Measurements from ENCODE around the gene OR5M10. TPM values are rescaled to one million over a fixed set of nuclear protein-coding genes. Genes with fewer than 3 reads are reported as not detected.

The OR5M10 gene
- 0.33 TPM in 1 of 2 replicates, not detected in the other for total RNA-seq

DNA sequence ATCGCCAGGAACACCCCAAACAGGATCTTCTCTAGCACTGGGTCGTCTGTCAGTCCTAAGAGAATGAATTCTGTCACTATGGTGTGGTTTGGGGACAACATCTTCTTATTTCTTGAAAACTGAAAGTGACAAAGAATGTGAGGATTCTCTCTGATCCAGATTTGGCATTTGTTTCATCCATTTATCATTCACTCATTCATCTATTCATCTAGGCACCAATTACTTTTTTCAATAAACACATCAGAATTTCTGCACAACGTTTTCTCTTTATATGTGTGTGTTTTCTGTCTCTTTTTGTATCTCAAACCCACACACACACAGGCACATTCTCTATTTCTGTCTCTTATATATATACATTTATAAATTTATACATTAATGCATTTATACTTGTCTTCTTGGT is at the start of gene OR5M10:
Gene OR5M10, minus strand, starts transcription at position 101 of the 400 bp plus-strand sequence. Its CDS starts 0 bp downstream, at position 101.

DNA sequence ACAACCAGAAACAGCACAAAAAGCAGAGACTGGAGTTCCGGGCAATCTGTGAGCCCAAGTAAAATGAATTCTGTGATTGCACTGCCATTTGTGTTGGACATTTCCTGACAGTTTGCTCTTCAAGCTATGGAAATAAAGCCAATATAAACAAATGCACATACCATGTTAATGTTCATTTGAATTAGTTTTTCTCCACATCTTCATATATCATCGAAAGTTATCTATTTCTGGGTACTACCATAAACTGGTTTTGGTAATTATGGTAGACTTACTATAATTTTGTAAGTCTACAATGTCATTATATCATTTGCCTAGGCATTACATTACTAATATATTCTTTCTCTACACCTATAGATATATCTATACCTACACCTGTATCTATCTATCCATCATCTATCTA is 34.4 kb downstream of the OR5M10 start, which contains the start of gene OR5M11:
Gene OR5M11, minus strand, starts transcription at position 101 of the 400 bp plus-strand sequence. Its CDS starts 0 bp downstream, at position 101.

Other genes starting within 250 kb of the OR5M10 start
- gene OR8K1, start 231.7 kb downstream of the OR5M10 start, total RNA-seq: not detected in 2 replicates
- not detected in 2 replicates for gene OR8J1, start 223.4 kb downstream of the OR5M10 start, total RNA-seq
- not detected in 2 replicates for gene OR8U1, start 202.1 kb downstream of the OR5M10 start, total RNA-seq
- not detected in 2 replicates for gene OR5AL1, start 165.0 kb downstream of the OR5M10 start, total RNA-seq
- not detected in 2 replicates for gene OR5M3, start 104.4 kb downstream of the OR5M10 start, total RNA-seq
- gene OR5M8, start 86.4 kb downstream of the OR5M10 start, total RNA-seq: not detected in 2 replicates
- not detected in 2 replicates for gene OR5M11, start 34.5 kb downstream of the OR5M10 start, total RNA-seq
- under 0.01 and 0.43 TPM in 2 replicates for gene OR5M1, start 37.2 kb upstream of the OR5M10 start, total RNA-seq
- 0.33 TPM in 1 of 2 replicates, not detected in the other for gene OR5AP2, start 64.7 kb upstream of the OR5M10 start, total RNA-seq
- not detected in 2 replicates for gene OR5AR1, start 86.0 kb upstream of the OR5M10 start, total RNA-seq
- gene OR9G1, start 121.4 kb upstream of the OR5M10 start, total RNA-seq: not detected in 2 replicates
- gene OR9G4, start 171.0 kb upstream of the OR5M10 start, total RNA-seq: not detected in 2 replicates